Upper lobe of left lung (tissue), 4 donors: Measurements from ENCODE around the gene ZCCHC3.

ENCODE experiments used
- POLR2A ChIP-seq, 4 donors: fragments of 450-650 bp; IDR thresholded peaks; one replicate each; pipeline ENCODE4 v1.5.1; 2016 to 2017; ENCODE audit warnings: antibody characterized with exemption in 4 of 4, mild to moderate bottlenecking in 2 of 4
- TF ChIP-seq, protein P1 (sequence below), 6 experiments: fragments of 450-650 bp in 4 of 6; fragments of 200-600 bp in 2 of 6; sonication (generic) in 2 of 6; IDR thresholded peaks; one replicate each; pipeline ENCODE4 v1.5.1; 2016 to 2019; ENCODE audit warnings: antibody characterized with exemption in 6 of 6

DNA sequence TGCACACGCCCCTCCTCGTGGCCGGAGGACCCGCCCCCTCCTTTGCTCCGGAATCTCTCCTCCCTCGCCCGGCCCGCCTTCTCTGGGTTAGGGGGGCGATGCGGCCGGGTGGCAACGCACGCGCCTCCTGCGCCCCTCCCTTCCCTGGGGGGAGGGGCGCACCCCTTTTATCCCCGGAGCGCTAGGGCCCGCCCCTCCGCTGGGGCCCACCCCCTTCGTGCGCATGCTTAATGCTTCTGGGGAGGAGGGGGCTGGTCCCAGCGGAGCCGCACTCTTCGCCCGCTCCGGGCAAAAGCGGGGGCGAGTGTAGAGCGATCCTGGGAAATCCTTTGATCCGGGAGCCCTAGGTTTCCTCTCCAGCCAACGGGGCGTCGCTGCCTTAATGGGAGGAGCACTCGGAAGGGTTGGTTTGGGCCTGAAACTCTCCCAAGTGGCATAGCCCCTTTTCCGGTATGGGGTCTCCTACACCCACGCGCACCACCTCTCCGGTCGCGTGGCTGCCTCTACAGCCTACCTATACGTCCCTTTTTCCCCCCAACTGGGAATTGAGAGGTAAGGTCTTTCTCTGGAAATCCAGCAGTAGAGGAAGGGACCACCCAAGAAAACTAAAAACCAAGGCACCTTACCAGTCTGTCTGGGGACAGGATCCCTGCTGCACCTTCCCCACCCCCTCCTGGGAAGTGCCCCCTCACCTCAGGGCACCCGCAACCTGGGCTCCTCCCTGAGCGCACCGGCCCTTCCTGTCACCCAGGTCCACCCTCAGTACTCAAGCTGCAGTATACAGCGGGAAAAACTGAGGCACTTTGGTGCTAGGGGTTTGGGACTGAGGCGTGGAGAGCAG is 30.0 kb downstream of the ZCCHC3 start:
- no peak for TF ChIP-seq POLR2A (IDR thresholded peaks at IDR 0.05)
- TF ChIP-seq, protein P1, sequence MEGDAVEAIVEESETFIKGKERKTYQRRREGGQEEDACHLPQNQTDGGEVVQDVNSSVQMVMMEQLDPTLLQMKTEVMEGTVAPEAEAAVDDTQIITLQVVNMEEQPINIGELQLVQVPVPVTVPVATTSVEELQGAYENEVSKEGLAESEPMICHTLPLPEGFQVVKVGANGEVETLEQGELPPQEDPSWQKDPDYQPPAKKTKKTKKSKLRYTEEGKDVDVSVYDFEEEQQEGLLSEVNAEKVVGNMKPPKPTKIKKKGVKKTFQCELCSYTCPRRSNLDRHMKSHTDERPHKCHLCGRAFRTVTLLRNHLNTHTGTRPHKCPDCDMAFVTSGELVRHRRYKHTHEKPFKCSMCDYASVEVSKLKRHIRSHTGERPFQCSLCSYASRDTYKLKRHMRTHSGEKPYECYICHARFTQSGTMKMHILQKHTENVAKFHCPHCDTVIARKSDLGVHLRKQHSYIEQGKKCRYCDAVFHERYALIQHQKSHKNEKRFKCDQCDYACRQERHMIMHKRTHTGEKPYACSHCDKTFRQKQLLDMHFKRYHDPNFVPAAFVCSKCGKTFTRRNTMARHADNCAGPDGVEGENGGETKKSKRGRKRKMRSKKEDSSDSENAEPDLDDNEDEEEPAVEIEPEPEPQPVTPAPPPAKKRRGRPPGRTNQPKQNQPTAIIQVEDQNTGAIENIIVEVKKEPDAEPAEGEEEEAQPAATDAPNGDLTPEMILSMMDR (IDR thresholded peaks at IDR 0.05) = no peak
